Thyroid gland (tissue), 4 donors: Measurements from ENCODE around the gene TMED6.

ENCODE experiments used
- CTCF ChIP-seq, 6 experiments: fragments of 200-600 bp in 3 of 6; fragments of 450-650 bp in 3 of 6; sonication (generic) in 3 of 6; IDR thresholded peaks; one replicate each; pipeline ENCODE4 v1.5.1; 2016 to 2019; ENCODE audit warnings: antibody characterized with exemption in 6 of 6, mild to moderate bottlenecking in 2 of 6, inconsistent platforms in 1 of 6, moderate library complexity in 1 of 6
- POLR2A ChIP-seq, 2 donors: fragments of 450-650 bp; IDR thresholded peaks; one replicate each; pipeline ENCODE4 v1.6.1; 2017; ENCODE audit warnings: antibody characterized with exemption in 2 of 2, mild to moderate bottlenecking in 2 of 2, moderate library complexity in 1 of 2

- TF ChIP-seq CTCF (IDR thresholded peaks at IDR 0.05) (no peak), POLR2A (IDR thresholded peaks at IDR 0.05) (no peak)
Observed at GRCh38 chr16:69386596-69386995, 35.0 kb upstream of the TMED6 start.
